HCT116 (cell line): ENCODE results near the gene APBA1.

ENCODE experiments used
- CEBPB ChIP-seq: IDR thresholded peaks from 2 replicates; pipeline ENCODE4 v1.6.1; 2012; ENCODE audit warnings: low read depth
- EZH2 ChIP-seq: fragments of 200-600 bp; sonication (generic); IDR thresholded peaks from 2 replicates; pipeline ENCODE4 v1.6.1; 2017; ENCODE audit warnings: antibody characterized with exemption, mixed run types
- EZH2phosphoT487 ChIP-seq: fragments of 200-600 bp; IDR thresholded peaks from 2 replicates; pipeline ENCODE4 v1.6.1; 2018; ENCODE audit warnings: antibody characterized with exemption, borderline replicate concordance
- JUND ChIP-seq: IDR thresholded peaks from 2 replicates; pipeline ENCODE4 v1.6.1; 2012
- MAX ChIP-seq: IDR thresholded peaks from 2 replicates; pipeline ENCODE4 v1.6.1; 2012
- POLR2AphosphoS5 ChIP-seq: IDR thresholded peaks from 2 replicates; pipeline ENCODE4 v1.6.1; 2011; ENCODE audit warnings: mild to moderate bottlenecking, low read depth, low read length, moderate library complexity
- SP1 ChIP-seq: IDR thresholded peaks from 2 replicates; pipeline ENCODE4 v1.6.1; 2012; ENCODE audit warnings: low read depth
- TF ChIP-seq, protein P1 (sequence below), 3 experiments: fragments of 200-600 bp in 1 of 3; sonication (generic) in 1 of 3; IDR thresholded peaks in 2 of 3; conservative IDR thresholded peaks in 1 of 3; 2 replicates each; pipeline ENCODE4 v1.5.1; 2012 to 2017; ENCODE audit warnings: low read depth in 2 of 3, low read length in 2 of 3, antibody characterized with exemption in 1 of 3, borderline replicate concordance in 1 of 3, control low read depth in 1 of 3, mild to moderate bottlenecking in 1 of 3, mixed read lengths in 1 of 3, mixed run types in 1 of 3, moderate library complexity in 1 of 3; ENCODE audit not compliant: insufficient read depth in 1 of 3

DNA sequence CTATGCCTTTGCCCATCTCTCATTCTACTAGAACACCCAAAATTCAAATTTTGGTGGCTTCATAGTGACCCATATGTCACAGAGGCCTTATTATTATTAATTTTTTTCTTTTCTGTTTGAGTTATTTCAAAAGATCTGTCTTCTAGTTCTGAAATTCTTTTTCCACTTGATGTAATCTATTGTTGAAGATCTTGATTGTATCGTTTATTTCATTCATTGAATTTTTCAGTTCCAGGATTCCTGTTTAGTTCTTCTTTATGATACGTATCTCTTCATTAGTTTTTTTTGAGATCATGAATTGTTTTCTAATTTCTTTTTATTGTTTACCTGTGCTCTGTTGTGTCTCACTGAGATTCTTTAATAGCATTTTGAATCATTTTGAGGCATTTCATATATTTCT lies 24.6 kb upstream of the APBA1 start:
- TF ChIP-seq SP1 (no peak), EZH2 (no peak), POLR2AphosphoS5 (no peak), EZH2phosphoT487 (no peak), CEBPB (no peak), MAX (no peak), JUND (no peak)
- TF ChIP-seq, protein P1, sequence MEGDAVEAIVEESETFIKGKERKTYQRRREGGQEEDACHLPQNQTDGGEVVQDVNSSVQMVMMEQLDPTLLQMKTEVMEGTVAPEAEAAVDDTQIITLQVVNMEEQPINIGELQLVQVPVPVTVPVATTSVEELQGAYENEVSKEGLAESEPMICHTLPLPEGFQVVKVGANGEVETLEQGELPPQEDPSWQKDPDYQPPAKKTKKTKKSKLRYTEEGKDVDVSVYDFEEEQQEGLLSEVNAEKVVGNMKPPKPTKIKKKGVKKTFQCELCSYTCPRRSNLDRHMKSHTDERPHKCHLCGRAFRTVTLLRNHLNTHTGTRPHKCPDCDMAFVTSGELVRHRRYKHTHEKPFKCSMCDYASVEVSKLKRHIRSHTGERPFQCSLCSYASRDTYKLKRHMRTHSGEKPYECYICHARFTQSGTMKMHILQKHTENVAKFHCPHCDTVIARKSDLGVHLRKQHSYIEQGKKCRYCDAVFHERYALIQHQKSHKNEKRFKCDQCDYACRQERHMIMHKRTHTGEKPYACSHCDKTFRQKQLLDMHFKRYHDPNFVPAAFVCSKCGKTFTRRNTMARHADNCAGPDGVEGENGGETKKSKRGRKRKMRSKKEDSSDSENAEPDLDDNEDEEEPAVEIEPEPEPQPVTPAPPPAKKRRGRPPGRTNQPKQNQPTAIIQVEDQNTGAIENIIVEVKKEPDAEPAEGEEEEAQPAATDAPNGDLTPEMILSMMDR (IDR thresholded peaks at IDR 0.05 in 2 of 3, conservative IDR thresholded peaks at IDR 0.05 in 1 of 3; ENCODE audit: borderline replicate concordance in 1 of 3, insufficient read depth in 1 of 3, low read depth in 2 of 3, low read length in 2 of 3) = no peak
